CD4-positive, alpha-beta T cell treated with Interleukin-12 subunit alpha and Interleukin-12 subunit beta, for 1 hour (primary cell): ENCODE data around the gene KCNQ5.
"Not testable (repeated sequence)": the region's sequence is repeated elsewhere in the genome, so short reads cannot be mapped to it uniquely, and the experiment has no call there.

Source experiments
- DNase-seq: peaks from one replicate; pipeline ENCODE4 v3.0.0-alpha.2; 2020

KCNQ5 gene

DNA sequence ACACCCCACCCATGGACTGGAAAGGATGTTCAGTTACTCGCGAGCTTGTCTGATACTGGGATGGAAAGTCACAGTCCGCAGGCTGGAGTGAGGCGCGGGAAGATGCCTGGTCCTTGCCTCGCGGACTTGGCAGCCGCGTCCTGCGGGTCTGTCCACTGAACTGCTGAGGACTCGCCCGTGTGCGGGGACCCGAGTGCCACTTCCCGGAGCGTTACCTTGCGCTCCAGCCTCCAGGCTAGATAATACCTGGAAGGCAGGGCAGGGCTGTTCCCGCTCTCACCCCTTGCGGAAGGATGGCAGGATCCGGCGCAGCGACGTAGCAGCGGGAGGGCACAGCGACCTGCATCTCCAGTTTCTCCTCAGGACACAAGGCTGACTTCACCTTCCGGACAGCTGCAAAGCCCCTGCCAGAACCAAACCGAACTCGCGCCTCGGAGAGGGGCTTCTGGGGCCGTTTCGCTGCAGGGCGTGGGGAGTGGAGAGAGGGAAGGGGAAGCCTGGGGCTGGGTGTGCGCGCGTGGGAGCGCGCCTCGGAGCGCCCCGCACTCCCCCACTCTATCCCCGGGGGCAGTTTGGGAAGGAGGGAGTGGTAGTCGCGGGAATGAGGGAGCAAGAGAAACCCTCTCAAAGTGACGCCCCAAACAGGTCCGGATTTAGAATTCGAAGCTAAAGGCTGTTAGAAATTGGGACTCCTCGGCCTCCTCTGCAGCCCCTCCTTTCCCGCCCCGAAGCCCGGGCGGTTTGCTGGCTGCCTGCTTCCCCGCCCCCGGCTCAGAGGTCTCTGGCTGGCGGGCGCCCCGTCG lies at the start of gene KCNQ5:
KCNQ5 (plus strand) TSS at position 774 of the 803 bp plus-strand sequence.
- peak; percentile 14 for DNase-seq

DNA sequence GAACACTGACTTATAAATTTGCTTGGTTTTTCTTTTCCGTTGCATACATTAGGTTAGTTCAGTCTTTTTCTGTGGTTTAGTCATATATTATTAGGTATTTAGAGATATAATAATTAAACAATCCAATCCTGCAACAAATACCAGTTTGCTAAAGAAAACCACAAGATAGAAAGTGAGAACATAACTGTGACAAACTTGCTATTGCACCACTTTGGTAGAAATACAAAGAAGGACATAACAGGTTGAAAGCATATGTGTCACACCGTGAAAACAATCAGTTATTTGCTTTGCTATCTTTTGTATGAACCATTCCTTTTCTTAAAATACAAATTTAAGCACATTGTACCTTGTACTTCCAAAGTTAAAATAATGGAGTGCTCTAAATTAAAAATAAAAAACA lies 42.0 kb upstream of the KCNQ5 start:
- no peak for DNase-seq

DNA sequence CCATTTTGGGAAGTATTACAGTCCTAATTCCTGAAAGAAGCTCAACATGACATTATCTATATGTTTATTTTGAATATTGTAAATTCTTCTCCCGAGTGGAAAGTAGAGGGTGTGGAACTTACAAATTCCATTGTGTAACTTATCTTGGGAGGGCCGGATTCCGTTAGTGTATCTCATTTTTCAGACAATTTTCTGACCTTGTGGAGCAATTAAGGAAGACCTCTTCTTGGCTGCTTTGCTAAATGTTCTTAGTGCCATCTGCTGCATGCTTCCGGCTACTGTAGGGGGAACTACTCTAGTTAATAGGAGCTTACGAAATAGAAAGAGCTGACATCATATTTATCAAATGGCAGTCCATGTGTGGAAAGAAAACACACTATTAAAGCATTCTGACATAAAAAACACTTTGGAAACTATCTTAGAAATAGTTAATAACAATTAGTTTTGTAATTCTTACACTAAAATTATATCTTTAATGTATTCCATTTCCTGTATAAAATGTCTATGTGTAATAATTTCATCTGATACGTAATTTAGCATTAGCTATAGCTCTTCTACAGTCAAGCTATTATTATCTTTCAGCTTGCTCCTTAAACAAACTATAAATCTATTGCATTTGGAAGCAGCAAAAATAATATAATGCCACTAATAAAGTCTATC lies 41.5 kb upstream of the KCNQ5 start:
- peak; percentile 7 for DNase-seq

DNA sequence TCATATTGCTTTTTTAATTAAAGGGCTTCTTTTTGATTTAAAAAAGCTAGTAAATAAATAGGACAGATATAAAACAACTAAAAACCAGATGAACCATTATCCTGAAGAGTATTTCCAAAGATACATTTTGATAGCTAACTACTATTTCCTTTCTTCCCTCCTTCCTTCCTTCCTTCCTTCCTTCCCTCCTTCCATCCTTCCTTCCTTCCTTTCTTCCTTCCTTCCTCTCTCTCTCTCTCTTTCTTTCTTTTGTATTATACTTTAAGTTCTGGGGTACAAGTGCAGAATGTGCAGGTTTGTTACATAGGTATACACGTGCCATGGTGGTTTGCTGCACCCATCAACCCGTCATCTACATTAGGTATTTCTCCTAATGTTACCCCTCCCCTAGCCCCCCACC lies 40.9 kb upstream of the KCNQ5 start:
- DNase-seq: not testable (repeated sequence)

DNA sequence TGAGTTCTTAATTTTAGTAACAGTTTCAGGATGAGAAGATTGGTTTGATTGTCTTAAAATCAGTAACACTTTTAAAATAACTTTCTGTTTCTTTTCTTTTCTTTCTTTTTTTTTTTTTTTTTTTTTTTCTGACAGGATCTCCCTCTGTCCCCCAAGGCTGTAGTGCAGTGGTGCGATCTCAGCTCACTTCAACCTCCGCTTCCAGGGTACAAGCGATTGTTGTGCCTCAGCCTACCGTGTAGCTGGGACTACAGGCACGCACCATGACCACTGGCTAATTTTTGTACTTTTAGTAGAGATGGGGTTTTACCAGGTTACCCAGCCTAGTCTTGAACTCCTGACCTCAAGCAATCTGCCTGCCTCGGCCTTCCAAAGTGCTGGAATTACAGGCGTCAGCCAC lies 33.7 kb upstream of the KCNQ5 start:
- DNase-seq: no peak

DNA sequence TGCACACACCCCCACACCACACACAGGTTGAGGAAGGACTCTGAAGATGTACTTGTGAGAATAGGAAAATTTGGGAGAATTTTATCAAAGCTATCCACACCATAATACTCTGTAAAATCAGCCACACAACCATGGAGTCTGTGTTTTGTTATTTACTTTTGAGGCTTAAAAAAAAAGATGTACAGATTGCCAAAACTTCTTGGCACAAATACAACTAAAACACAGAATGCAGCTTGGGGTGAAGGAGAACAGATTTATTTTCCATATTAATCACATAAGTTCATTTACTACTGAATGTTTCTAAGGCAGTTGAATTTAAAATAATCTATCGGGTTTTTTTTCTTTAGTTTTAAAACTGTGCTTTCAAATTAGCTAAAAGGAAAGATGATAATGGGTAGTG lies 32.8 kb upstream of the KCNQ5 start:
- DNase-seq: no peak

DNA sequence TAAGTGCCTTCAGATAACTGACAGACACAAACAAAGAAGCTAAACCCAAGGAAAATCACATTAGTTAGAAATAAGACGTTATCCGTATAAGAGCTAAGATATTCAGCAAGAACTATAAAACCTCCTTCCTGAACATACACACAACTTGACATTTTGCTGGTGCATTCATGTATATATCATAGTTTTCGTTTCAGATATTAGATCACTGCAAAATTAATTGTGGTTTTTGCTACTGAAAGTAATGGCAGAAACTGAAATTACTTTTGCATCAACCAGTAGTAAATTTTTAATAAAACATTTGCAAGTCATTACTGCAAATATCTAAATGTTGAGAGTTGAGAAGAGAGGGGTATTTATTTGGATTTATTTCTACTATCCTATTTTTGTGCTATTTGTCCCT lies 26.1 kb upstream of the KCNQ5 start:
- no peak for DNase-seq

DNA sequence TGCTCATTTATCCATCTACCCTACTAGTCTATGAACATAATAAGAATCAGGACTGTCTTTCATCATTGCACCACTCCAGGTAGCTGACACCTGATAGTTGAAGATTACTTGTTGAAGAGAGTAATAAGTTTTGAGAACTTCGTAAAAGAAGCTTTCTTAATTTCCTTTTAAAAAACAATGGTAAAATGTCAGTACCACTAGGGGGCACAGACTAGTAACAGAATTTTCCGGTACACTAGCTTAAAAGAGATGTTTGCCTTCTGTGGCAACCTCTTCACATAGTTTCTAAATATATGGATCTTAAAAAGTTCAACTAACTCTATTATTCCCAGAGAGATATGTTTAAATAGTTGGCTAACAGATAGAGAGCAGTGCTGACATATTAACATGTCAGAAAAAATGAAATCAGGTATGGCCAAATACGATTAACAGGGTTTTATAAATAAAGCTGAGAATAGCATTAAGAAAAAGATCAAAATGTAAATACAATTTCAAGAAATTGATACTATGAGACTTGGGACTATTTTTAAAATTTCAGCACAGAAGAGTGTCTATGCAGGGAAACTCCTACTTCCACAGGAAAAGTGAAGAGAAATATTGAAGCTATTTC lies 5.4 kb upstream of the KCNQ5 start:
- peak; percentile 50 for DNase-seq

DNA sequence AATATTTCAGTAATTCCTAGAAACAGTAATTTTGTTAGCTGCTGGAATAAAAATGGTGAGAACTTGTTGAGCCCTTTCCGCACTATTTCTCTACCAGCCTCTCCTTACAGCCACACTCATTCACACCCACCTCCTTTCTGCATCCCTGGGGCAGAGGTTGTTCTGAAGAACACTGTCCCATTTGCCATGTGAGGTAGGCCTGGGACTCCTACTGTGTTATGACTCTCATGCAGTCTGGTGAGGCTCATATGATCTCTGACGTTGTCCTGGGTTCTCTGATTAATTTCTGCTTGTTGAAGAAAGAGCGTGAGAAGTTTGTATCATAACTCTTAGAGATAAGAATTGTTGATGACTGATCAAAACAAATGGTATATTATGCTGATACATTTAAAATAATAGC lies 4.1 kb upstream of the KCNQ5 start:
- no peak for DNase-seq

DNA sequence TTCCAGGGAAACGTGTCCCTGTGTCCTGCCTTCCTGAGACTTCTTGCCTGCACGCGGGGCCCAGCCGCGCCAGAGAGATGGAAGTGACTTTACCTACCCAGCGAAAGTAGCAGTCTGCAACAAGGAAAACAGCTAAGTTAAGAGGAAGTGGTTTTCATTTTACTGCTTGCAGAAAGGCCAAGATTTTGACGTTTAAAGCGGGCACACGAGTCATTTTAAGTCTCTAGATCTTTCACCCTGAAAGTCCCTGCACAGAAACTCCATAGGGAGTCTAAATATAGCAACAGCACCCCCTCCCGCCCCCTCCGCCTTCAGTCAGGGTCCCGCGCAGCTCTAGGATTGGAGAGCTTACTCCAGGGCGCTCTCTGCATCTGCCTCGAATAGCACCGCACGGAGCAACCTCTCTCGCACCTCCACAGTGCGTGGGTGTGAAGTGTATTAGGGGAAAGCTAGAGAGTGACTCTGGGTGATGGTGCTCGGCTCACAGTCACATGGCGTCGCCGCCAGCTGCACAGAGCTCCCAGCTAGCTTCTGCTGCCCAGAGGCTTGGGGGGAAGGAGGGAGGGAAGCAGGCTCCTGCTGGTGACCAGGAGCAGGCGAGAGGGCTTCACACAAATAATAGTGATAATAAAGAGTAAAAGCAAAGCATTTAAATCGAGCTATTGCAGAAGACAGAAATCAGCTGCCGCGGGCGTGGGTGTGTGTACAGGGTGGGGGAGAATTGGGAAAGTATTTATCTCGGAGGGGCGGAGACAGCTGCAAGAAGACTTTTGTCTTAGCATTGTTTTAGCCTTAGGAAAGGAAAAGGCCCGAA lies 1.8 kb upstream of the KCNQ5 start:
- peak; percentile 64 for DNase-seq

DNA sequence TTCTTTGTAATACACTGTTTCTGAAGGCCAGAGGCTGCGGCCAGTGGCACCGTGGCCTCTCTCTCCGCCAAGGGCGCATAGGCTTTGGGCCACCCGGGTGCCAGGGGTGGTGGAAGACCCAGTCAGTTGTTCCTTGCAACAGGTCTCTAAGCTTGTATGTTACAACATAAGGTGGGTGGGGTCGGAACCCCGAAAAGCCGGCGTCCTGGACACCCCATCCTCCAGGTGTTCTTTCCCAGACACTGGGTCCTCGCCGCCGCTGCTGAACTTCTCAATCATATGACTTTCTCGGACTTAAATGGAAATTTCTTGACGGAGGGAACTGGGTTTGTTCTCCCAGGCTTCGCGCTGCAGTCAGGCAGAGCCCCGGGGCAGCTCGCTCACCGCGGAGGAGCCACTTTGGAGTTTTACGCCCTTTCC lies 983 bp upstream of the KCNQ5 start:
- no peak for DNase-seq

DNA sequence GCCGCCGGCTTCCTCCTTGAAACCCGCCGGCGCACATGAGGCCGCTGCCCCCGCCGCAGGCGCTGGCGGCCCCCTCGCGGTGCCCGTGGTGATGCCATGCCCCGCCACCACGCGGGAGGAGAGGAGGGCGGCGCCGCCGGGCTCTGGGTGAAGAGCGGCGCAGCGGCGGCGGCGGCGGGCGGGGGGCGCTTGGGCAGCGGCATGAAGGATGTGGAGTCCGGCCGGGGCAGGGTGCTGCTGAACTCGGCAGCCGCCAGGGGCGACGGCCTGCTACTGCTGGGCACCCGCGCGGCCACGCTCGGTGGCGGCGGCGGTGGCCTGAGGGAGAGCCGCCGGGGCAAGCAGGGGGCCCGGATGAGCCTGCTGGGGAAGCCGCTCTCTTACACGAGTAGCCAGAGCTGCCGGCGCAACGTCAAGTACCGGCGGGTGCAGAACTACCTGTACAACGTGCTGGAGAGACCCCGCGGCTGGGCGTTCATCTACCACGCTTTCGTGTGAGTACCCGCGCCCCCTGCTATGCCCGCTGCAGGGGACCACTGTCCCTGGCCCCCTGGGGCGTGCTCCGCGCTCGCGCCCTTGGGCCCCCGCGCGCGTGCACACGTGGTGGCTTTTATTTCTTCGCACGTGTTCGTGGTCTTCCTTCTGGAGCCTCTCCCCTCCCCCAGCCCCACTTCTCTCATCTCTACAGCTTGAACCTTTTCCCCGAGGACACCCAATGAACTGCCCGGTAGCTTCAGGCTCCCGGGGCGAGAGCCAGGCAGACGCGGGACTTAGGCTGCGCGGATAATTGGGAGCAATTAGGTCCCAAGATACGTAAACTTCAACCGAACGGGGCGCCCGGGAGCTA lies 453 bp downstream of the KCNQ5 start:
- DNase-seq: peak; percentile 60

DNA sequence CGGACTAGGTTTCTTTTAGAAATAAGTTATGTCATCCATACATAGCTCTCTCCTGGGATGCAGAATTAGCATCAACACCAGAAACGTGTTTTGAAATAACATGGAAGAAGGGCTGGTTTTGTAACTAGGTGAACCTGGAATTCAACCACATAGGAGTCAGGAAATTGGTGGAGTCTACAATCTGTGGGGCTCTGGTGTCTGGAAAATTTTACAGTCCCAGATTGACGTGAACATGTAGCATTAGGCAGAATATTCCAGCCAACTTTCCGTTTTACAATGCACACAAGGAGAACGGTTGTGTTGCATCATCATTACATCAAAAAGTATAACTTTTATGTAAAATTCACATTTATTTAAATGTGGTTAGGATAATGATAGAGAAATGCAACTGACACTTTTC lies 1.9 kb downstream of the KCNQ5 start:
- DNase-seq: no peak

DNA sequence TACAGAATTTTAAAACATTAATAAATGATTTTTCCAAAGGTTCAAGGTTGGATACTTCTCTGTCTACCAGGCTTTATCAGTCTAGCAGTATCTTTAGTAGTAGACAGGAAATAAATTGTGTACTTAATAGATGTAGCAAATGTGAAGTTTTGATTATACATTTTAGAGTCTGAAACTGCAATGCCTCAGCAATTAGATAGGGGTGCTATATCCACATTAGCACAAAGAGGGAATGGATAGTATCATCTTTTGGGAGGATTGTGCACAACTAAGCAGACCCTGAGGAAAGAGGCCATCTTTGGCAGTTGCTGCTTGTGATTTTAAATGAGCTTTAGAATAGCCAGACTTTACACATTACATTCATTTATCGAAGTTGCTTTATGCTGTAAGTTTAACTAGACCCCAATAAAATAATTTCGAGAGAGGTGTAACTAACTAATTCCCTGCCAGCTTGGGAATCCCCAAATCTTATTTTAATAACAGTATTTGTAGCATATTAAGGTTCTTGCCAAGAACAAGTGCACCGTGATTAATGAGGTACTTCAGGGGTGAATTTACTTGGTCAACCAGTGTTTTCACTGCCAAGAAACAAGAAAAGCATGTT lies 2.8 kb downstream of the KCNQ5 start:
- DNase-seq: peak; percentile 24

DNA sequence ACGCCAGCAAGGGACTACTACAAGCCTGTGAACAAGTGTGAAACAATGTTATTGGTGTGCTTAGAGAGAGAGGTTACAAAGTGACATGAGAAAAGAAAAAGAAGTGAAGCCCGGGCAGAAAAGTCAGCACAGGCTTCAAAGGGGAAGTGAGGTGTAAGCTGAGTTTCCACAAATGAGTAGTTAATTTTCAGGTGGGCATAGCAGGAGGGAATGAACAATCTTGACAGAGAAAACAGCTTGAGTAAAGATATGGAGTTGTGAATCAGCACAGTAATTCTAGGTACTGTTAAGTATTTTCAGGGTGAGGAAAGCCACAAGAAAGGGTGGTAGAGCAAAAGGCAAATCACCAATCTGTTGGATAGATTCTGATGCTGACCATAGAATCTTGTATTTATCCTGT lies 4.3 kb downstream of the KCNQ5 start:
- no peak for DNase-seq

DNA sequence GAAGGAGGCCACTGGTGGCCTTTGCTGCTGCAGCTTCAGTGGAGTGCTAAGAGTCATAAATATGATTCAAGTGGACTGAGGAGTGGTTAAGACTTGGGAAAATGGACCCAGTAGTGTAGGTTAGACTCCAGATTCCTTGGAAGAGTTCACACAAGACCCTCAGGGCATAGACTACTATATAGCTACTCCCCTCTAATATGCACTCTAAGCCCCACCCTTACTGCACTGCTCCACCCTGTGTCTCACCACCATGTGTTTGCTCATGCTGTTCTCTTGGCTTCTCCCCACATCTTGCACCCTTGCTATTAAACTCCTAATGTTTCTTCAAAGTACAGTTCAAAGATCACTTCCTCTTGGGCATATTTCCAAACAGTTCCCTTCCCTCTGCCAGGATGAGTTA lies 5.7 kb downstream of the KCNQ5 start:
- no peak for DNase-seq

DNA sequence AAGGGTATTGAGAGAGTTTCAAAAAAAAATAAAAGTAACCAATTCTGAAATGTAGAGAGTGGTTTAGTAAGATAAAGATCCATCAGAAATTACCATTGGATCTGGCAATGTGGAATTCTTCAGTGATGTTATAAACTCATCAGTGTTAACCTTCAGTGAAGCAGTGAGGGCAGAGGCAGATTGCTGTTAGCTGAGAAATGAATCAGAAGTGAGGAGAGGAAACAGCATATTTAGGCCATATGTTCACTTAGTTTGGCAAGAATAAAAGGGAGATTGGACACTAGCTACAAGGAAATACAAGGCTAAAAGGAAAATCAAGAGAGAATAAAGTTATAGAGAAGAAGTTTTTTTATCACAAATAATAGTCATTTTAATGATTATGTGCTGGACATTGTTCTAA lies 9.6 kb downstream of the KCNQ5 start:
- no peak for DNase-seq

DNA sequence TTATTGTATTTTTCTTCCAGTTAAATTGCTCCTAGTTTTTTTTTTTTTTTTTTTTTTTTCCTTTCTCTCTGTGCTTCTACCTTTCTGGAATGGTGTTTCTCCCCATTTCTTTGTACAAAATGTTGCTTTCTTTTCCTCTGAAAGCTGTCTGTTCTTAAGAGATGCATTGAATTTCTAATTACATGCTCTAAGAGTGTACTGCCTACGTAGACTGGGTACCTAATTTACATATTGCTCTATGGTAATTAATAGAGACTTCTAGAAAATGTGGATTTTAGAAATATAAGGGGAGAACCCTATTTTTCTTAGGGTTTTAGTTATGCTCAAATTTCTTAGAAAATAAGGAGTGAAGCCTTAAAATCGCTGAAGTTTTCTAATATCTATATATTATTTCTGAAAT lies 13.8 kb downstream of the KCNQ5 start:
- DNase-seq: no peak

DNA sequence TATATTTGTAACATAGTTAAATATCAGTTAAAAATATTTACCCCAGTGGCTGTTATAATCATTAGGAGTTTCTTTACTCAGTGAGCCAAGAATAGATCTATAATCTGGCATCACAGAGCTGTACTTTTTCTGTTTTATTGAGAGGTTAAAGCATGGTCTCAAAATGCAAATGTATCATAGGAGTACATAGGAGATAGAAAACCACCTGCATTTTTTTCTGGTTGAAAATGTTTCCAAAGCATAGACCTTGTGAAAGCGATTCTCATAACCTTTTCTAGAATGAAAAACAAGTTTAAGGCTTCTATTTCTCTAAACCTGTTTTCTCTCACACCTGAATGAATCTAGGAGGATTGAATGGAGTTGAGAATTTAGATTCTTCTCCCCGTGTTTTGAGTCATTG lies 14.4 kb downstream of the KCNQ5 start:
- no peak for DNase-seq

DNA sequence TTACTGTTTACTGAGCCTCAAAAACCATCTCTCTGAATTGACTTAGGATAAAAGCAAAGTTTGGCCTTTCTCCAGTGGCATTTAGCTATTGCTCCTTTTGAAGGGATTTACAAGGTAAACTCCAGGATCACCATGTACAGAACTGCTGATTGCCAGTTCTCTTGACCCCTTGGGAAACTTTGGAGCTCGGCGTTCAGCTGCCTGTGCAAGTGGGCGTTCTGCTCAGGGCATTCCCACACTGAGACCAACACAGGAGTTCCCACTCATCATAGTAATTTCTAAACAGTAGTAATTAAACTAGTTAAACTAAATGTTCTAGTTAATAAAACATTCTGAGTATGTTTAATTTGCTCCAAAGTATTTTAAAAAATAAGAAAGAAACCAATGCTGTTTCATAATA lies 14.9 kb downstream of the KCNQ5 start:
- DNase-seq: no peak

DNA sequence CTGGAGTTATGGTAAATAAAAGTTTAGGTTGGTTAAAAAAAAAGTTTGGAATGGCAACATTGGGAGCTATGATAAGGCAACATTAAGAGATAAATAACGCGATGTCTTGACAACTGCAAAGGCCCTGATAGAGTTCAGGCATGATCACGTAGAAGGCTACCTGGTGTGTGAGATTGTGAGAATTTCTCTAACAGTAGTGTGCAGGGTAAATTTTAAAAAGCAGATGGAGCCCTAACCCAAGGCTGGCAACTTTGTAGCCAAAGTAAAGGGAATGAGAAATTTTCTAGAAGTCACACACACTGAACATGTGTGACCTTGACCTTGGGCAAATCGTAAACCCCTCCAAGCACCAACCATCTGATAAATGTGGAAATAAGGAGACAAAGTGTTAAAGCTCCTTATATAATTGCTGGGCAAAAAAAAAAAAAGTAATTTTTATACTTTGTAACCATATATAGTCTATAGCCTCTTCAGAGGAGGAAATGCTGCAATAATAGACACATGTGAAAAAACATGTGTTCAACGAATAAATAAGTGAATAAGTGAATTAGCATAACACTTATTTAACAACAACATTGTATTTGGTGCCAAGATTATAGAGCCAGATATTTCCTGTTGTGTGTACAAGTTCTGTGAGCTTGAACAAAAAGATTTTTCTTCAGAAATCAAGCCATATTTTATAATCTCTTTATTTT lies 18.2 kb downstream of the KCNQ5 start:
- DNase-seq: no peak

DNA sequence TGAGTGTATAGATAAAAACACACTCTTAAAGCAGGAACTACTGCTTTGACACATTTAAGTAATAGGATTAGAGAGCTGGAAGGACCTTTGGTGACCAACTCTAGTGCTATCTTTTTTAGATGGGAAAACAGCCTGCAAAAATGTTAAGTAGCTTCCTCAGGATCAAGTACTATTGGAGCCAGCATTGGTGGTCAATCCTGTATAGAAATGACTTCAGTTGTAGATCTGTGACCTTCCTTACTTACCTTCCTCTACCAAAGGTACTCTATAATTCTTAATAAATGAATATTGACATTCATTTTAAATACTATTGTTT lies 18.7 kb downstream of the KCNQ5 start:
- DNase-seq: no peak
